ENCODE data around the gene MESD.

GRCh38 chr15:80948651-80949292 lies 40.8 kb downstream of the MESD start:
- TF ChIP-seq TAF1 (IDR thresholded peaks at IDR 0.05; ENCODE audit: borderline replicate concordance, low read depth, low read length) (no peak), CTCF (IDR thresholded peaks at IDR 0.05) (no peak), EP300 (IDR thresholded peaks at IDR 0.05; ENCODE audit: borderline replicate concordance in 1 of 2, low read depth in 1 of 2, low read length in 1 of 2) (no peak), USF1 (IDR thresholded peaks at IDR 0.05; ENCODE audit: borderline replicate concordance, low read depth) (no peak), JUND (IDR thresholded peaks at IDR 0.05) (no peak), MAX (IDR thresholded peaks at IDR 0.05; ENCODE audit: low read depth) (no peak), SMC3 (IDR thresholded peaks at IDR 0.05; ENCODE audit: low read depth, low read length) (no peak)
